ENCODE measurements around the gene MGAT2.
A peak's percentile ranks its signal among the peaks of the same experiment; 100 is the strongest.

DNA sequence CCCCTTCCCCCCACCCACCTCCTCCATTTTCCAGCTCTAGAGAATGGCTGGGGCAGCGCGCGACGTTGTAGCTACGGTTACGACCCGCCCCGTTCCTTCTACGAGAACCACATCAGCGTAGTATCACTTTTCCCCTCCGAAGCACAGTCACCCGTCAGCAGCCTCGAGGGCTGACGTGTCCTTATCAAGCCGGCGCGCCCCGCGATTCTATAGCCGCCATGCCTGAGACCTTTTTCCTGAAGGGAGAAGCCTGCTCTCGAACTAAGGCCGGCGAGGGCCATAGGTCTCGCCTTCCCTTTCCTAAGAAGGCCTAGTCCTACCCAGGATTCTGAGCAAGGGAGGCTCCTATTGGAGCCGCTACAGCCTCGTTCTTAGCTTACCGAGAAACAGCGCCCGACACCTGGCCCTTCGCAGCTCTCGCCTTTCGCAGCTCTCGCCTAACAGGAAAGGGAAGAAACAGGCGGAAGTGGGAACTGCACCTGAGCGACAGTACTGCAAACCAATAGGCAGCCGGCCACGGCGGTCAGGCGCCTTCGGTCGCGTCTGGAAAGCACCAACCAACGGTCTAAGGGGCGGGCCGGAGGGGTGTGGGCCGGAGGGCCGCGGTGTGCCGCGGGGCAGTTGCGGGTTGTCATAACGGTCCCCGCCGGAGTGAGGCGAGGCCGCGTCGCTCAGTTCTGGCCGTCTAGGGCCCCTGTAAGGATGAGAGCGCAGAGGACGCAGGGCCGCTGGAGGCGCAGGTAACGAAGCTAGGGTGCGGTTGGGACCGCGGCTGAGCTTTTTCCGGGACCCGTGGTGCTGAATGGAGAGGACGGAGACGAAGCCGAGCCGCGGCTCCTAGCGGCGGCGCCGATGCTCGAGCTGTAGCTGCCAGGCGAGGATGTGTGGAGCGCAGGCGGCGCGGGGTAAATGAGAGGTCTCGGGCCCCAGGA is at the start of gene MGAT2, which contains the start of gene RPL36AL:
- TF ChIP-seq, protein P1, sequence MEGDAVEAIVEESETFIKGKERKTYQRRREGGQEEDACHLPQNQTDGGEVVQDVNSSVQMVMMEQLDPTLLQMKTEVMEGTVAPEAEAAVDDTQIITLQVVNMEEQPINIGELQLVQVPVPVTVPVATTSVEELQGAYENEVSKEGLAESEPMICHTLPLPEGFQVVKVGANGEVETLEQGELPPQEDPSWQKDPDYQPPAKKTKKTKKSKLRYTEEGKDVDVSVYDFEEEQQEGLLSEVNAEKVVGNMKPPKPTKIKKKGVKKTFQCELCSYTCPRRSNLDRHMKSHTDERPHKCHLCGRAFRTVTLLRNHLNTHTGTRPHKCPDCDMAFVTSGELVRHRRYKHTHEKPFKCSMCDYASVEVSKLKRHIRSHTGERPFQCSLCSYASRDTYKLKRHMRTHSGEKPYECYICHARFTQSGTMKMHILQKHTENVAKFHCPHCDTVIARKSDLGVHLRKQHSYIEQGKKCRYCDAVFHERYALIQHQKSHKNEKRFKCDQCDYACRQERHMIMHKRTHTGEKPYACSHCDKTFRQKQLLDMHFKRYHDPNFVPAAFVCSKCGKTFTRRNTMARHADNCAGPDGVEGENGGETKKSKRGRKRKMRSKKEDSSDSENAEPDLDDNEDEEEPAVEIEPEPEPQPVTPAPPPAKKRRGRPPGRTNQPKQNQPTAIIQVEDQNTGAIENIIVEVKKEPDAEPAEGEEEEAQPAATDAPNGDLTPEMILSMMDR (IDR thresholded peaks at IDR 0.05; ENCODE audit: poor library complexity) = peak; percentile 28
- no peak for TF ChIP-seq EZH2phosphoT487 (IDR thresholded peaks at IDR 0.05; ENCODE audit: low read depth, severe bottlenecking, unreplicated experiment)

All from hepatocyte (in vitro differentiated cells).